Heart left ventricle (tissue), 16 donors: ENCODE measurements around the gene FSTL4. TPM values are rescaled to one million over a fixed set of nuclear protein-coding genes. Genes with fewer than 3 reads are reported as not detected.

Experiments used
- ATAC-seq, 4 donors: fragments of 200-7000 bp; cut with Tn5 transposase; one replicate each; pipeline ENCODE4 v1.9.1; 2020 to 2022; ENCODE audit warnings: moderate library complexity in 4 of 4, mild to moderate bottlenecking in 3 of 4, moderate number of reproducible peaks in 1 of 4
- DNase-seq, 5 donors: peaks; one replicate each; pipeline ENCODE4 v3.0.0-alpha.2; 2020
- H3K27ac ChIP-seq, 12 donors: fragments of 200-600 bp; sonication (generic) in 4 of 12; one replicate each; pipeline versions ENCODE4 v1.5.0 to v1.8.0; 2016 to 2022; ENCODE audit warnings: mild to moderate bottlenecking in 2 of 12
- H3K27me3 ChIP-seq, 9 donors: fragments of 200-600 bp; sonication (generic) in 2 of 9; one replicate each; pipeline versions ENCODE4 v1.5.1 to v1.8.0; 2016 to 2022; ENCODE audit warnings: mild to moderate bottlenecking in 3 of 9
- H3K36me3 ChIP-seq, 9 donors: fragments of 200-600 bp; sonication (generic) in 2 of 9; one replicate each; pipeline versions ENCODE4 v1.5.0 to v1.8.0; 2018 to 2022; ENCODE audit warnings: mild to moderate bottlenecking in 2 of 9
- H3K4me1 ChIP-seq, 12 donors: fragments of 200-600 bp; sonication (generic) in 4 of 12; one replicate each; pipeline versions ENCODE4 v1.5.0 to v1.8.0; 2016 to 2022; ENCODE audit warnings: mild to moderate bottlenecking in 3 of 12
- H3K4me3 ChIP-seq, 12 donors: fragments of 200-600 bp; sonication (generic) in 4 of 12; one replicate each; pipeline versions ENCODE4 v1.5.0 to v1.8.0; 2017 to 2022; ENCODE audit warnings: mild to moderate bottlenecking in 9 of 12, moderate library complexity in 4 of 12
- H3K9me3 ChIP-seq, 12 donors: fragments of 200-600 bp; sonication (generic) in 4 of 12; one replicate each; pipeline versions ENCODE4 v1.5.0 to v1.8.0; 2016 to 2022; ENCODE audit warnings: mild to moderate bottlenecking in 1 of 12
- POLR2A ChIP-seq, 2 donors: fragments of 450-650 bp; IDR thresholded peaks; one replicate each; pipeline ENCODE4 v1.6.1; 2017; ENCODE audit warnings: antibody characterized with exemption in 2 of 2, mild to moderate bottlenecking in 2 of 2, moderate library complexity in 2 of 2
- WGBS, 4 donors: extraction: QIAGEN DNeasy Blood & Tissue Kit in 2 of 4; methylation state at CpG; one replicate each; pipeline versions ENCODE4 v1.1.5 to v1.1.7; 2013 to 2018; 5-methylcytosine and 5-hydroxymethylcytosine counted together
- intact Hi-C, 10 donors: fragments of 100-400 bp; cut with DNase I; formaldehyde crosslinking; loops; one replicate each; pipeline versions ENCODE4 v1.11.1 to v1.14.2; 2022
- polyA plus RNA-seq, 2 donors: library from polyadenylated mRNA; stranded (reverse); fragments of 200-250 nt; gene quantifications; one replicate each; pipeline ENCODE4 v1.2.3, GENCODE V29; 2013
- total RNA-seq, 9 donors: library from RNA; depleted of rRNA in 2 of 9; stranded (reverse); fragments of >200 nt in 2 of 9; fragmentation: NEBNext Ultra II Directional in 3 of 9; extraction: Animal tissue kit (Norgen Biotek cat#: 25700) in 3 of 9; gene quantifications; one replicate each; pipeline versions ENCODE4 v1.1.0 to v1.2.4, GENCODE V29; 2016 to 2023
- TF ChIP-seq, protein P1 (sequence below), 12 donors: fragments of 200-600 bp; sonication (generic) in 4 of 12; IDR thresholded peaks; one replicate each; pipeline versions ENCODE4 v1.5.0 to v1.8.0; 2018 to 2022; ENCODE audit warnings: antibody characterized with exemption in 12 of 12, mild to moderate bottlenecking in 5 of 12
- donor health status: ischemic (EF 13 %, LVEDD 7.1; RV severe dilation, severe dysfunction).
- donor health status: healthy with polysubstance abuse.
- donor health status: DM: no; HTN: yes; CAD: no.
- donor health status: DM: no; HTN: no; CAD: no.
- donor health status: ischemic (EF 25% LVEDD 6.9; RV normal size, moderate dysfunction).
- donor health status: ischemic (EF 25% LVEDD 5.7; RV mildly dilated, moderate dysfunction).
- donor health status: healthy.
- donor health status: DM: yes; HTN: yes; CAD: no.
- donor health status: ischemic (EF 35%, LVEDD 5.7; RV mildly dilated, moderate dysfunction).
- donor health status: nonischemic (EF 11% LVEDD 7.7; RV severe dilation, severe dysfunction).
- donor health status: DM: yes; HTN: yes; CAD: no.
- donor health status: PGD.
- donor health status: ischemic (EF 29% LVEDD 5.4; RV normal size, mild dysfunction).
- donor health status: nonischemic (EF 23%, LVEDD 6.1; RV moderate dilation, normal function).

FSTL4 gene
- total and polyA plus RNA-seq, 11 donors: 0.01 to 0.39 (median 0.17) TPM; not detected in 6

DNA sequence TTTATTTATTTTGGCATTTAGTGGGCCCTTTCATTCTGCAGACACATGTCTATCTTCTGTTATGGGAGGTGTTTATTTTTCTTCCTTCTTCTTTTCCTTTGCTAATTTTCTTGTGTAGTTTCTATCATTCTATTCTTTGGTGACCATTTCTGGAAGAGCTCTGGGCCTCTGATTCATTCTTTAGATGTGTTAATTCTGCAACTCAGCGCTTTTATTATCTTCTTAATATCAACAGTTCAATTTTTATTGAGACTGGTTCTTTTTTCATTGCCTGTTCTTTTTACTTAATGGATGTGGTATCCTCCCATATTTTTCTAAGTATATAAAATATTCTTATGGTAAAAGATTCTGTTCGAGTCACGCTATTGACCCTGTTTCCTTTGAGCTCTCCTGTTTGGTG is 448.5 kb downstream of the FSTL4 start:
- peaks cover 0 to 5% (median 0%) of the 10 kb centered on the region in 12 donors for H3K9me3 ChIP-seq
- no peak overlapping the region for H3K27ac ChIP-seq
- WGBS, 4 donors: 91 to 95% (median 94%) methylated on average over 3 of the region's 3 CpGs
- no peak for DNase-seq
- no peaks in the 10 kb centered on the region for H3K36me3 ChIP-seq
- H3K27me3 ChIP-seq: no peaks in the 10 kb centered on the region
- TF ChIP-seq, protein P1, sequence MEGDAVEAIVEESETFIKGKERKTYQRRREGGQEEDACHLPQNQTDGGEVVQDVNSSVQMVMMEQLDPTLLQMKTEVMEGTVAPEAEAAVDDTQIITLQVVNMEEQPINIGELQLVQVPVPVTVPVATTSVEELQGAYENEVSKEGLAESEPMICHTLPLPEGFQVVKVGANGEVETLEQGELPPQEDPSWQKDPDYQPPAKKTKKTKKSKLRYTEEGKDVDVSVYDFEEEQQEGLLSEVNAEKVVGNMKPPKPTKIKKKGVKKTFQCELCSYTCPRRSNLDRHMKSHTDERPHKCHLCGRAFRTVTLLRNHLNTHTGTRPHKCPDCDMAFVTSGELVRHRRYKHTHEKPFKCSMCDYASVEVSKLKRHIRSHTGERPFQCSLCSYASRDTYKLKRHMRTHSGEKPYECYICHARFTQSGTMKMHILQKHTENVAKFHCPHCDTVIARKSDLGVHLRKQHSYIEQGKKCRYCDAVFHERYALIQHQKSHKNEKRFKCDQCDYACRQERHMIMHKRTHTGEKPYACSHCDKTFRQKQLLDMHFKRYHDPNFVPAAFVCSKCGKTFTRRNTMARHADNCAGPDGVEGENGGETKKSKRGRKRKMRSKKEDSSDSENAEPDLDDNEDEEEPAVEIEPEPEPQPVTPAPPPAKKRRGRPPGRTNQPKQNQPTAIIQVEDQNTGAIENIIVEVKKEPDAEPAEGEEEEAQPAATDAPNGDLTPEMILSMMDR (IDR thresholded peaks at IDR 0.05): no peak
- no peak for TF ChIP-seq POLR2A (IDR thresholded peaks at IDR 0.05)
- H3K4me3 ChIP-seq: no peak overlapping the region
- intact Hi-C loops: no loop called here
- no peak for ATAC-seq
- no peaks in the 10 kb centered on the region for H3K4me1 ChIP-seq

DNA sequence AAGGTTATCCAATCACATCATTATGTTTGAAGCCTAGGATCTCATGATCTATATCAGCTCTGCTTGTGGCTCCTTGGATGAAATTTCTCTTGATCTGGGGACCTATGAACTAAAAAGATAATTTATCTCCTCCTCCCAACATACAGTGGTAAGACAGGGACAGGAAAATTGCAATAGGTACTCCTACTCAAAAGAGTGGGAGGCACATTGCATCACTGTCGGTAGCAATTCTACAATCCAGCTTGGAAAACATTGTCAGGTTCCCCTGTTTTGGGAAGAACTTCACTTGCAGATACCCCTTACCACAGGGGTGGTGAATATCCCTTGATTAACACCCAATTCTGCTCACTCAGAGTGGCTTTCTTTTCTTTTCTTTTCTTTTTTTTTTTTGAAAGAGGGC is 452.8 kb downstream of the FSTL4 start:
- Histone ChIP-seq H3K4me3 (no peak overlapping the region), H3K9me3 (no peaks in the 10 kb centered on the region), H3K36me3 (no peaks in the 10 kb centered on the region), H3K4me1 (no peaks in the 10 kb centered on the region), H3K27ac (no peak overlapping the region), H3K27me3 (no peaks in the 10 kb centered on the region)
- no peak for DNase-seq
- no peak for ATAC-seq
- intact Hi-C loops: no loop called here
- TF ChIP-seq POLR2A (IDR thresholded peaks at IDR 0.05): no peak
- TF ChIP-seq, protein P1 (IDR thresholded peaks at IDR 0.05): no peak
- 67 to 84% (median 81%) methylated on average over 1 of the region's 1 CpG for WGBS, 4 donors

DNA sequence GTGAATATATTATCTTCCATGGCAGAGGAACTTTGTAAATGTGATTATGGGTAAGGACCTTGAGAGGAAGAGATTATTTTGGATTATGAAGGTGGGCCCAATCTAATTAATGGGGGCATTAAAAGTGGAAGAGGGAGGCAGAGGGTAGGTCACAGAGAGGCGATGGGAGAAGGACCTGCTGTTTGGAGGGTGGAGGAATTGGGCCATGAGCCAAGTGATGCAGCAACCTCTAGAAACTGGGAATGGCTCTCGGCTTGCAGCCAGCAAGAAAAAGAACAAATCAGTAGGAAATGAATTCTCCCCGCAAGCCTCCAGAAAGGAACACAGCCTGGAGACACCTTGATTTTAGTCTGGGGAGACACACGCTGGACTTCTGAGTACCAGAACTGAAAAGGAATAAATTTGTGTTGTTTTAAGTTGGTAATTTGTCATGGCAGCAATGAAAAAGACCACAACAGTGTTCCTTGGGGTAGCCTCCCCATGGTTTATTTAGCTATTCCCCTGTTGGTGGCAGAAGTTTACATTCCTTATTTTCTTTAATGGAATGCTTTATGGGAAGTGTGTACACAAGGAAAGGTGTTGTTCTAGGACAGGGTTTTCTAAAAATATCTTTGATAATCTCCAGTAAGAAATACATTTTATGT is 456.9 kb downstream of the FSTL4 start:
- 64 to 75% (median 68%) methylated on average over 4 of the region's 4 CpGs for whole genome bisulfite sequencing, 4 donors
- intact Hi-C loops: no loop called here
- Histone ChIP-seq H3K4me3 (no peak overlapping the region), H3K4me1 (no peaks in the 10 kb centered on the region), H3K36me3 (no peaks in the 10 kb centered on the region), H3K9me3 (no peaks in the 10 kb centered on the region), H3K27me3 (no peaks in the 10 kb centered on the region), H3K27ac (no peak overlapping the region)
- DNase-seq (no peak), ATAC-seq (no peak)
- no peak for TF ChIP-seq POLR2A (IDR thresholded peaks at IDR 0.05)
- TF ChIP-seq, protein P1 (IDR thresholded peaks at IDR 0.05): no peak

DNA sequence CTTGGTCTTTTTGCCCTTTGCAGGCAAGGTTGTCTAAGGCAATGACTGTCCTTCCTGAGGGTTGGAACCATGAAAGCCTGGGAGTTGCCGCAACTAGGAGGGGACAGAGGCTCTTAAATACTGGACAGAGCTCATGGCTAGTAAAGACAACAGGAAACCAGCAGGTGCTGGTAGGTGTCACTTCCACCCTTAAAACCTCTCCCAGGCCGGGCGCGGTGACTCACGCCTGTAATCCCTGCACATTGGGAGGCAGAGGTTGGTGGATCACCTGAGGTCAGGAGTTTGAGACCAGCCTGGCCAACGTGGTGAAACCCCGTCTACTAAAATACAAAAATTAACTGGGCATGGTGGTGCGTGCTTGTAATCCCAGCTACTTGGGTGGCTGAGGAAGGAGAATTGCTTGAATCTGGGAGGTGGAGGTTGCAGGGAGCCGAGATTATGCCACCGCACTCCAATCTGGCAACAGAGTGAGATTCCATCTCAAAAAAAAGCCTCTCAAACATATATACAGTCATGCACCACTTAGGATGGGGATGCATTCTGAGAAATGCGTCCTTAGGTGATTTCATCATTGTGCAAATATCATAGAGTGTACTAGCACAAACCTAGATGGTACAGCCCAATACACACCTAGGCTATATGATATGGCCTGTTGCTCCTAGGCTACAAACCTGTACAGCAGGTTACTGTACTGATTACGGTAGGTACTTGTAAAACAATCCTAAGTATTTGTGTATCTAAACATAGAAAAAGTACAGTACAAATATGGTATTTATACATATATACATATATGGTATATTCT is 457.9 kb downstream of the FSTL4 start:
- H3K27ac ChIP-seq: no peak overlapping the region
- TF ChIP-seq, protein P1 (IDR thresholded peaks at IDR 0.05): no peak
- TF ChIP-seq POLR2A (IDR thresholded peaks at IDR 0.05): no peak
- no peaks in the 10 kb centered on the region for H3K27me3 ChIP-seq
- 91 to 95% (median 92%) methylated on average over 12 of the region's 12 CpGs for WGBS, 4 donors
- no peaks in the 10 kb centered on the region for H3K9me3 ChIP-seq
- no peaks in the 10 kb centered on the region for H3K4me1 ChIP-seq
- ATAC-seq: no peak
- intact Hi-C loops: no loop called here
- no peaks in the 10 kb centered on the region for H3K36me3 ChIP-seq
- no peak for DNase-seq
- no peak overlapping the region for H3K4me3 ChIP-seq
